Small intestine (tissue), 7 donors: ENCODE data around the gene C9orf153. TPM values are rescaled to one million over a fixed set of nuclear protein-coding genes. Genes with fewer than 3 reads are reported as not detected.
A peak's percentile ranks its signal among the peaks of the same experiment; 100 is the strongest.

Experiments used
- DNase-seq, 2 donors: peaks; one replicate each; pipeline versions ENCODE4 v3.0.0 to v3.0.0-alpha.2; 2013
- FAIRE-seq: peaks from 2 replicates; lab custom pipeline; 2012; peaks lifted over from hg19 to GRCh38; lab: Jason Lieb, UNC
- H3K27ac ChIP-seq, 3 donors: one replicate each; pipeline ENCODE4 v1.5.1; 2013; ENCODE audit warnings: low read length in 2 of 3, mild to moderate bottlenecking in 2 of 3, control low read depth in 1 of 3, inconsistent platforms in 1 of 3, low read depth in 1 of 3, moderate library complexity in 1 of 3
- H3K27me3 ChIP-seq, 3 donors: one replicate each; pipeline ENCODE4 v1.6.1; 2013; ENCODE audit warnings: low read length in 3 of 3, inconsistent platforms in 1 of 3; ENCODE audit not compliant: control insufficient read depth in 3 of 3, insufficient read depth in 3 of 3
- H3K36me3 ChIP-seq, 3 donors: one replicate each; pipeline ENCODE4 v1.6.1; 2013; ENCODE audit warnings: low read length in 3 of 3, inconsistent platforms in 1 of 3, low read depth in 1 of 3, mild to moderate bottlenecking in 1 of 3, moderate library complexity in 1 of 3; ENCODE audit not compliant: control insufficient read depth in 3 of 3, insufficient read depth in 2 of 3
- H3K4me1 ChIP-seq, 3 donors: one replicate each; pipeline ENCODE4 v1.6.1; 2013; ENCODE audit warnings: low read length in 2 of 3, inconsistent platforms in 1 of 3, low read depth in 1 of 3, mild to moderate bottlenecking in 1 of 3, moderate library complexity in 1 of 3; ENCODE audit not compliant: control insufficient read depth in 3 of 3, insufficient read depth in 2 of 3
- H3K4me3 ChIP-seq, 3 donors: one replicate each; pipeline ENCODE4 v1.5.1; 2013; ENCODE audit warnings: low read length in 3 of 3, control low read depth in 1 of 3, inconsistent platforms in 1 of 3, low read depth in 1 of 3, mild to moderate bottlenecking in 1 of 3, moderate library complexity in 1 of 3
- H3K9me3 ChIP-seq, 2 donors: one replicate each; pipeline ENCODE4 v1.6.1; 2013; ENCODE audit warnings: low read depth in 1 of 2, low read length in 1 of 2; ENCODE audit not compliant: control insufficient read depth in 2 of 2, insufficient read depth in 1 of 2
- WGBS, 3 donors: extraction: QIAGEN DNeasy Blood & Tissue Kit; methylation state at CpG; one replicate each; pipeline ENCODE4 v1.1.7; 2013; 5-methylcytosine and 5-hydroxymethylcytosine counted together
- polyA plus RNA-seq, 4 donors: library from polyadenylated mRNA; stranded (reverse) in 3 of 4; unstranded in 1 of 4; fragments of 200-250 nt in 3 of 4; fragments of 120-200 nt in 1 of 4; gene quantifications; one replicate each; pipeline versions ENCODE4 v1.2.1 to v1.2.3, GENCODE V29; 2013
- donor health status: healthy with polysubstance abuse.
- donor health status: control.
- donor health status: control.
- donor health status: Bipolar disorder and iron deficiency.
- donor health status: healthy.

C9orf153 gene
- polyA plus RNA-seq, 4 donors = 0.04 to 0.10 TPM; not detected in 2

- Histone ChIP-seq H3K4me3 (no peak overlapping the region), H3K27ac (peak overlapping the region in 1 of 3 donors; percentile 27), H3K27me3 (no peaks in the 10 kb centered on the region), H3K9me3 (no peaks in the 10 kb centered on the region), H3K4me1 (peaks cover 6 to 18% (median 15%) of the 10 kb centered on the region in 3 donors), H3K36me3 (peaks cover 0 to 8% (median 0%) of the 10 kb centered on the region in 3 donors)
- peak; percentile 9 to 32 for DNase-seq
- FAIRE-seq = no peak
- 69 to 85% (median 74%) methylated on average over 3 of the region's 3 CpGs for WGBS, 3 donors
Measured at GRCh38 chr9:86279839-86280238, 20.4 kb upstream of the C9orf153 start.

- H3K4me1 ChIP-seq = peaks cover 6 to 14% (median 7%) of the 10 kb centered on the region in 3 donors
- no peak for FAIRE-seq
- H3K27me3 ChIP-seq = no peaks in the 10 kb centered on the region
- DNase-seq = no peak
- no peak overlapping the region for H3K27ac ChIP-seq
- no peak overlapping the region for H3K4me3 ChIP-seq
- H3K36me3 ChIP-seq = peaks cover 2 to 8% (median 6%) of the 10 kb centered on the region in 3 donors
- 36 to 52% (median 39%) methylated on average over 1 of the region's 1 CpG for WGBS, 3 donors
- no peaks in the 10 kb centered on the region for H3K9me3 ChIP-seq
Measured at GRCh38 chr9:86277072-86277471, 17.6 kb upstream of the C9orf153 start.

DNA sequence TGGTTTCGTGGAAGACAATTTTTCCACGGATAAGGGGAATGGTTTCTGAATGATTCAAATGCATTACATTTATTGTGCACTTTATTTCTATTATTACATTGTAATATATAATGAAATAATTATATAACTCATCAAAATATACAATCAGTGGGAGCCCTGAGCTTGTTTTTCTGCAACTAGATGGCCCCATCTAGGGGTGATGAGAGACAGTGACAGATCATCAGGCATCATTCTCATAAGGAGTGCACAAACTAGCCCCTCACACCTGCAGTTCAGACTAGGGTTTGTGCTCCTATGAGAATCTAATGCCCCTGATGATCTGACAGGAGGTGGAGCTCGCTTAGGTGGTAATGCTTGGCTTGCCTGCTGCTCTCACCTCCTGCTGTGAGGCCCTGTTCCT, 16.5 kb upstream of the C9orf153 start:
- H3K9me3 ChIP-seq = no peaks in the 10 kb centered on the region
- H3K36me3 ChIP-seq = peaks cover 5 to 10% (median 8%) of the 10 kb centered on the region in 3 donors
- no peak overlapping the region for H3K4me3 ChIP-seq
- FAIRE-seq (no peak), DNase-seq (no peak)
- 84 to 88% (median 85%) methylated on average over 3 of the region's 3 CpGs for WGBS, 3 donors
- no peak overlapping the region for H3K27ac ChIP-seq
- peaks cover 4 to 14% (median 6%) of the 10 kb centered on the region in 3 donors for H3K4me1 ChIP-seq
- H3K27me3 ChIP-seq = no peaks in the 10 kb centered on the region

- H3K4me3 ChIP-seq = no peak overlapping the region
- FAIRE-seq (no peak), DNase-seq (no peak)
- H3K27me3 ChIP-seq = no peaks in the 10 kb centered on the region
- H3K4me1 ChIP-seq = peaks cover 4 to 8% (median 4%) of the 10 kb centered on the region in 3 donors
- no peaks in the 10 kb centered on the region for H3K9me3 ChIP-seq
- WGBS, 3 donors = 82 to 89% (median 86%) methylated on average over 7 of the region's 7 CpGs
- H3K36me3 ChIP-seq = peaks cover 5 to 10% (median 6%) of the 10 kb centered on the region in 3 donors
- no peak overlapping the region for H3K27ac ChIP-seq
Measured at GRCh38 chr9:86274821-86275643, 15.6 kb upstream of the C9orf153 start.

- Histone ChIP-seq H3K27ac (no peak overlapping the region), H3K4me3 (no peak overlapping the region), H3K9me3 (no peaks in the 10 kb centered on the region), H3K27me3 (no peaks in the 10 kb centered on the region), H3K36me3 (peaks cover 2 to 10% (median 5%) of the 10 kb centered on the region in 3 donors), H3K4me1 (peaks cover 0 to 4% (median 0%) of the 10 kb centered on the region in 3 donors)
- WGBS, 3 donors = 81 to 87% (median 85%) methylated on average over 4 of the region's 4 CpGs
- no peak for FAIRE-seq
- DNase-seq = peak; percentile 20 to 45
Measured at GRCh38 chr9:86272221-86272620, 12.8 kb upstream of the C9orf153 start.

DNA sequence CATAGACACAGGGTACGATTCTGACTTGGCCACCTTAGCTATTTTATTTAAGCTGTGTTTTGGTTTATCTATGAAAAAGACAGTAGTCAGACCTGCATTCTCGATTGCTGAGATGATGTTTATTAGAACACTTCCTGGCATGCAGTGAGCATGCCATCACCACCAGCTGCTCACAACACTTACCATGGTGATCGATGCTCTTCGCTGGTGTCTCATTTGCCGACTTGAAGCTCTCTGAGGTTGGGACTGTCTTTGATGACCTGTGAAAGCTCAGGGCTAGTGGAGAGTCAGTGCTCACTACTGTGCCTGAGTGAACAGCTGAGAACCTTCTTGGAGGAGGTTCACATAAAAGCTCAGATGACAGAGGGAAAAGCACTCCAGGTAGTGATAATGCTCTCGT, 4.4 kb upstream of the C9orf153 start:
- Histone ChIP-seq H3K4me3 (no peak overlapping the region), H3K27me3 (no peaks in the 10 kb centered on the region), H3K9me3 (no peaks in the 10 kb centered on the region), H3K27ac (no peak overlapping the region), H3K4me1 (peaks cover 0 to 2% (median 2%) of the 10 kb centered on the region in 3 donors), H3K36me3 (peaks cover 4 to 24% (median 6%) of the 10 kb centered on the region in 3 donors)
- no peak for DNase-seq
- WGBS, 3 donors = 89 to 93% (median 91%) methylated on average over 6 of the region's 6 CpGs
- FAIRE-seq = no peak

- Histone ChIP-seq H3K9me3 (no peaks in the 10 kb centered on the region), H3K4me1 (peaks cover 0 to 2% (median 2%) of the 10 kb centered on the region in 3 donors), H3K27ac (no peak overlapping the region), H3K27me3 (no peaks in the 10 kb centered on the region), H3K4me3 (no peak overlapping the region), H3K36me3 (peaks cover 4 to 25% (median 6%) of the 10 kb centered on the region in 3 donors)
- 84 to 96% (median 89%) methylated on average over 4 of the region's 4 CpGs for WGBS, 3 donors
- FAIRE-seq = no peak
- no peak for DNase-seq
Measured at GRCh38 chr9:86262492-86262891, 3.0 kb upstream of the C9orf153 start.

DNA sequence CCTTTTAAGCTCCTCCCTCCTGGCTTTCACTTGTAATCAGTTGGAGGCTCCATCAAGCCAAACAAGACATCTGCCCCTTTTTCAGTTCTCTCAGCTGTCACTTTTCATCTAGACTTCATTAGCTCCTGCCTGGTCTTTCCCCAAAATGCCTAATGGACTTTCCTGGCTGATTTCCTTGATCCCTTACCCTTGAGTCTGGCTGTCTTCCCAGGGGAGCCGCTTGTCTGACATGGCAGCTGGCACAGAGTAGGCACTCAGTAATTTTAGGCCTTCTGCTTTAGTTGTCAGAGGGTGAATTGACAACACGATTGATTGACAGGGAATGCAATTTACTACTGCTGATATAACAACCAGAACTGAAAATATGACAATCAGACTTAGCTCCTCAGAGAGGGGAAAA, 2.1 kb downstream of the C9orf153 start:
- H3K36me3 ChIP-seq = peaks cover 0 to 4% (median 0%) of the 10 kb centered on the region in 3 donors
- H3K4me3 ChIP-seq = no peak overlapping the region
- FAIRE-seq (no peak), DNase-seq (no peak)
- H3K9me3 ChIP-seq = no peaks in the 10 kb centered on the region
- no peaks in the 10 kb centered on the region for H3K27me3 ChIP-seq
- no peak overlapping the region for H3K27ac ChIP-seq
- peaks cover 0 to 2% (median 2%) of the 10 kb centered on the region in 3 donors for H3K4me1 ChIP-seq
- WGBS, 3 donors = 81 to 92% (median 82%) methylated on average over 2 of the region's 2 CpGs
